ENCODE data around the gene C19orf53. TPM values are rescaled to one million over a fixed set of nuclear protein-coding genes. Genes with fewer than 3 reads are reported as not detected.
"Not testable (repeated sequence)": the region's sequence is repeated elsewhere in the genome, so short reads cannot be mapped to it uniquely, and the experiment has no call there.

The C19orf53 gene
- total RNA-seq, 2 donors from 2014 or later, result 54.8 to 63.4 TPM

DNA sequence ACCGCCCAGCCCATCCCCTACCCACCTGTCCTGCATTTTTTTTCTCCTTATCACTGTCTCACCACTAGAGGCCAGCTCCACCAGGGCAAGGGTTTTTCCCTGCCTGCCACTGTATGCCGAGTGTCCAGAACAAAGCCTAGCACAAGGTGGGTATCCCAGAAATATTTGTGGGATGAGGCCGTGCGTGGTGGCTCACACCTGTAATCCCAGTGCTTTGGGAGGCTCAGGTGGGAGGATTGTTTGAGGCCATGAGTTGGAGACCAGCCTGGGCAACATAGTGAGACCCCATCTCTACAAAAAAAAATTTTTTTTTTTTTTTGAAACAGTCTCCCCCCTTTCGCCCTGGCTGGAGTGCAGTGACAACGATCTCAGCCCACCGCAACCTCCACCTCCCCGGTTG, 12.8 kb upstream of the C19orf53 start:
- DNase-seq (ENCODE audit: low spot score), result no peak
- intact Hi-C loops (cut with DNase I), result no loop called here

DNA sequence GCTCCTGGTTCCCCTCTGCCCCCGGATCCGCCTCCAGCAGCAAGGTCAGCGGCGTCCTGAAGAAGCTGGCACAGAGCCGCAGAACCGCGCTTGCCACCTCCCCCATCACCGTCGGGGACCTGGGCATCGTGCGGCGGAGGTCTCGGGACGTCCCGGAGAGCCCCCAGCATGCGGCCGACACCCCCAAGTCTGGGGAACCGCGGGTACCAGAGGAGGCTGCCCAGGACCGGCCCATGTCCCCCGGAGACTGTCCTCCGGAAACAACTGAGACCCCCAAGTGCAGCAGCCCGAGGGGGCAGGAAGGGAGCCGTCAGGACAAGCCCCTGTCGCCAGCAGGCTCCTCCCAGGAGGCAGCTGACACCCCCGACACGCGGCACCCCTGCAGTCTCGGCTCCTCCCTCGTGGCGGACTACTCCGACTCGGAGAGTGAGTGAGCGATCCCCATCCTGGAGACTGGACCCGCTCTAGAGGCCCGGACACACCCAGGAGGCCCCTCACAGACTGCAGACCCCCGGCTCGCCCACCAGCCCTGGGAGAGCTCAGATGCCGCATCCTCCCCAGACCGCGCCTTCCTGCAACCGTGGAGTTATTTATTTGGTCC, 11.5 kb upstream of the C19orf53 start:
- intact Hi-C loops (cut with DNase I), result no loop called here
- DNase-seq (ENCODE audit: low spot score), result no peak

DNA sequence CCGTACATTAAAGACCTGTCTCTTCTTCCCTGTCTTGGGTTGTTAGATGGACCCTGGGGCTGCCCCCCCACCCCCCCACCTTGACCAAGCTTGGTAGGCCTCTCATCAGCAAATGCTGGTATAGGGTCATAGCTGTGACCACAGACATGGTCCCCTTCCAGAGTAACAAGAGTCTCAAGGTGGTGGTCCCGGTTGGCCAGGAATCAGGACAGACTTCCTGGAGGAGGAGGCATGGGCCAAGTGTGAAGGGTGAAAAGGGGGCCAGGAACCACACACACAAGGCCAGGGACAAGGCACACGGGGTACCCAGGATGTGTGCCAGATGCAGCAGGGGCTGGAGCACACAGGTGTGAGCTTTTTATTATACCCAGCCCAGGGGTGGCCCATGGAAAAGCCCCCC, 11.0 kb upstream of the C19orf53 start:
- intact Hi-C loops (cut with DNase I), result no loop called here

DNA sequence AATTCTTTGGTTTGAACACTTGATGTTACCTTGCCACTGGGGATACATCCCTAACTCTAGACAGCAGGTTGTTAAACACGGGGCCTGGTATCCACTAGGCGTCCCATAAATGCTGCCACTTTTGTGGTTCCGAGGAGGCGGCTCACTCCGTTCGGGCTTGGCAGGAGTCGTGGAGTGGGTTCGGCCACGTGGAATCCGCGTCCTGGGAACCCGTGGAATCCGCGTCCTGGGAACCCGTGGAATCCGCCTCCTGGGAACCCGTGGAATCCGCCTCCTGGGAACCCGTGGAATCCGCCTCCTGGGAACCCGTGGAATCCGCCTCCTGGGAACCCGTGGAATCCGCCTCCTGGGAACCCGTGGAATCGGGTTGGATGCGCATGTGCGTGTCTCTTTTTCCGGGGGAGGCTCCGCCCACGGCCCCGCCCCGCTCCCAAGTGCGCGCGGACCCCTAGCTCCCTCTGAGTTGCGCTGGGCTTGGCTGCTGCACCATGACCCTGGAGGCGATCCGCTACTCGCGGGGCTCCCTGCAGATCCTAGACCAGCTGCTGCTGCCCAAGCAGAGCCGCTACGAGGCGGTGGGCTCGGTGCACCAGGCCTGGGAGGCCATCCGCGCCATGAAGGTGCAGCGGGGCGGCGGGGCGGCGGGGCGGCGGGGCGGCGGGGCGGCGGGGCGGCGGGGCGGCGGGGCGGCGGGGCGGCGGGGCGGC, 10.0 kb upstream of the C19orf53 start, which contains the start of gene MRI1:
MRI1 (plus strand) TSS at position 422 of the 707 bp plus-strand sequence; CDS start at position 489, 67 bp downstream.
- DNase-seq (ENCODE audit: low spot score), result peak; percentile 93
- intact Hi-C loops (cut with DNase I), result no loop called here

More for the DNA sequence above, 11.0 kb upstream of the C19orf53 start:
- DNase-seq (ENCODE audit: low spot score), result no peak

DNA sequence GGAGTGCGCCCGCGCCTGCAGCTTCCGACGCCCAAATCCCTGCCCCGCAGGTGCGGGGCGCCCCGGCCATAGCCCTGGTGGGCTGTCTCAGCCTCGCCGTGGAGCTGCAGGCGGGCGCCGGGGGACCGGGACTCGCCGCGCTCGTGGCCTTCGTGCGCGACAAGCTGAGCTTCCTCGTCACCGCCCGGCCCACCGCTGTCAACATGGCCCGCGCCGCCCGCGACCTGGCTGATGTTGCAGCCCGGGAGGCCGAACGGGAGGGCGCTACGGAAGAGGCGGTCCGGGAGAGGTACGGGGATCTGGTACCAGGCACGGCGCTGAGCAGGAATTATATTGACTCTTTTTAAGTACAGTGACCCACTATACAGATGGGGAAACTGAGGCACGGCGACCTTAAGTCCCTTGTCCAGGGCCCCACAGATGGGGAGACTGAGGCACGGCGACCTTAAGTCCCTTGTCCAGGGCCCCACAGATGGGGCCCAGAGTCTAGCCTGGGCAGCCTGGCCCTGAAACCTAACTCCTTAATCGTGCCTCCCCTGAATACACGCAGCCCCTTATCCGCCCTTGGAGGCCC, 9.3 kb upstream of the C19orf53 start:
- DNase-seq (ENCODE audit: low spot score), result no peak
- intact Hi-C loops (cut with DNase I), result no loop called here

DNA sequence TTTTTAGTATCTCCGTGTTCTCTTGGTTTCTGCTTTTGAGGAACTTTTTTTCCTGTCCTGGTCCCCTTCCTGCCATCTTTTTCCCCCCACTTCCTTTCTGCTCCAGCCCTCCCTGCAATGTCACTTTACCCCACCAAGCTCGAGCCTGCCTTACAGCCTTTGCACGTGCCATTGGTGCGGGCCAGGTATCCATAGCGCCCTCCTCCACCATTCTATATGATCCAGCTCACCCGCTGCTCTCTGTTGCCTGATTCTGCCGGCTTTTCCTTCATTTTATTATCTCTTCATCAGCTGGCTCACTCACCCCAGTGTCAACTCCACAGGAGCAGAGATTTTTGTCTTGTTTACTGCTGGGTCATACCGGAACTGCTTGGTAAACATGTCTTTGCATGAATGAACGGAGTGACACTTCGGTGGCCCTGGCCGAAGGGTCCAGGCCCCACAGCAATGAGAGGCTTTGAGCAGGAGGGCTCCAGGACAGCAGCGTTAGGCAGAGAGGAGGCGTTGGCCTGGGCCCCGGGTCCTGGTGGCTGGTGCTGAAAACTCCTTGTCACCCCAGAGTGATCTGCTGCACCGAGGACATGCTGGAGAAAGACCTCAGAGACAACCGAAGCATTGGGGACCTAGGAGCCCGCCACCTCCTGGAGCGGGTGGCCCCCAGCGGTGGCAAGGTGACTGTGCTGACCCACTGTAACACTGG, 8.7 kb upstream of the C19orf53 start:
- intact Hi-C loops (cut with DNase I), result no loop called here
- no peak for DNase-seq (ENCODE audit: low spot score)

DNA sequence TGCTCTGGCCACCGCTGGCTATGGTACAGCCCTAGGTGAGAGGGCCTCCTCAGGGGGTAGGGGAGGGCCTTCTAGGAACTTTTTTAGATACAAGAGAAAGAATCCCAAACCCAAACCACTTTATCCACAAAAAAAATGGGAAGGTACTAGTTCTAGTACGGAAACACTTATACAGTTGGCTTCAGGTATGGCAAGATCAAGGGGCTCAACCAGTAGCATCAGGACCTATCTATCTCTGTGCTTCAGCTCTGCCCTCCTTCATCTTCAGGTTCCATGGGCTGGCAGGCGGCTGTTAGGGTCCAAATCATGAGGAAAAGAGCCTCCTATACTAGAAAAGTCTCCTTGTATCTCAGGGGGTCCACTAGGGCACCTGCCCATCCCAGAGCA, 8.2 kb upstream of the C19orf53 start:
- no peak for DNase-seq (ENCODE audit: low spot score)
- intact Hi-C loops (cut with DNase I), result no loop called here

DNA sequence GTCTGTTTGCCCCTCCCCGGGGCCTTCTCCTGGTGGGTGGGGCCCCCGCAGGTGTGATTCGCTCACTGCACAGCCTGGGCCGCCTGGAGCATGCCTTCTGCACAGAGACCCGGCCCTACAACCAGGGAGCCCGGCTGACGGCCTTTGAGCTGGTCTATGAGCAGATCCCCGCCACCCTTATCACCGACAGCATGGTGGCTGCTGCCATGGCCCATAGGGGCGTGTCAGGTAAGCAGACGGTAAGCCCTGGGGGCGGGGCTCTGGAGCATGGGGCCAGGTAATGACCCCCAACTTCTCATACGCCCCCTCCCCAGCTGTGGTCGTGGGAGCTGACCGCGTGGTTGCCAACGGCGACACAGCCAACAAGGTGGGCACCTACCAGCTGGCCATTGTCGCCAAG, 5.7 kb upstream of the C19orf53 start:
- DNase-seq (ENCODE audit: low spot score), result no peak
- intact Hi-C loops (cut with DNase I), result no loop called here

DNA sequence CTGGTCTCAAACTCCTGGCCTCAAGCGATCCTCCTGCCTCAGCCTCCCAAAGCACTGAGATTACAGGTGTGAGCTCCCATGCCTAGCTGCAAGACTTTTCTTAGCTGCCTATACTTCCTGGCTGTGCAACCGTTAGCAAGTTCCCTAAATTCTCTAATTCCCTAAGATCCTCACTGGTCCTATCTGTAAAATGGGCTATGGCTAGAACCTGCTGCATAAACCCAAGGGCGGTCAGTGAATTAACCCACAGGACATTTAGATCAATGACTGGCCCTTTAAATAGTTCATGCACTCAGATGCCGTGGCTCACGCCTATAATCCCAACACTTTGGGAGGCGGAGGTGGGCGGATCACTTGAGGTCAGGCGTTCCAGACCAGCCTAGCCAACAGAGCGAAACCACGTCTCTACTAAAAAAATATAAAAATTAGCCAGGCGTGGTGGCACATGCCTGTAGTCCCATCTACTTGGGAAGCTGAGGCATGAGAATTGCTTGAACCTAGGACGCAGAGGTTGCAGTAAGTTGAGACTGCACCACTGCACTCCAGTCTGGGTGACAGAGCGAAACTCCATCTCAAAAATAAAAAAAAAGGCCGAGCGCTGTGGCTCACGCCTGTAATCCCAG, 4.1 kb upstream of the C19orf53 start:
- DNase-seq (ENCODE audit: low spot score), result no peak
- intact Hi-C loops (cut with DNase I), result loop anchor here in 1 of 2 donors (10.0 kb wide), 1 partner anchor 315 kb away; the partner anchor contains the start of gene C19orf67

DNA sequence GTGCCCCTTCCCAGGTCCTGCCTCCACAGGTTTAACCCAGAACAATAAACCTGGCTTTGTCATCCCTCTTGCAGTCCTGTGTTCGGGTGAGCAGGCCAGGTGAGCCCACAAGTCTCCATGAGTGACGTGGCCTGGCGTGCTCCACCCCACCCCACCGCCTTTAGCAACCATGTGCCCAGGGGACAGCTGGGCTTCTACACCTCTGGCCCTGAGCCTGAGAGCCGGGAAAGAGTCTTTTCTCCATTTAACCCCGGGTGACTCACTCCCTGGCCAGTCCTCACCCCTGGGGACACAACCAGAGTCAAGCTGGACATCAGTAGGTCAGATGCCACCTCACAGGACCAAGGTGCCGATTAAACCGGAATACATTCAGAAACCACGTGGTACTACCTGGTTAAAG, 4.1 kb downstream of the C19orf53 start:
- intact Hi-C loops (cut with DNase I), result loop anchor here in 1 of 2 donors (10.0 kb wide), 1 partner anchor 306 kb away; the partner anchor contains the start of gene C19orf67
- DNase-seq (ENCODE audit: low spot score), result no peak

DNA sequence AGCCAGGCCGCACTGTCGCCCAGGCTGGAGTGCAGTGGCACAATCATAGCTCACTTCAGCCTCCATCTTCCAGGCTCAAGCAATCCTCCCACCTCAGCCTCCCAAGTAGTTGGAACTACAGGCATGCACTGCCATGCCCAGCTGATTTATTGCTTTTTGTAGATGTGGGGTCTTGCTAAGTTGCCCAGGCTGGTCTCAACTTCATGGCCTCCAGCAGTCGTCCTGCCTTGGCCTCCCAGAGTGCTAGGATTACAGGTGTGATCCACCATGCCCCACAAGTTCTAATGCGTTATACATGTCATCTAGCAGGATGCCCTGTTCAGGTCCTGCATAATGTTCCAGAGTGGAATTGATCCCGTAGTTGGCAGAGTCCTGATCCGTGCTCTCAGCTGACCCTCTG, 4.6 kb downstream of the C19orf53 start:
- intact Hi-C loops (cut with DNase I), result loop anchor here in 1 of 2 donors (10.0 kb wide), 1 partner anchor 306 kb away; the partner anchor contains the start of gene C19orf67
- no peak for DNase-seq (ENCODE audit: low spot score)

DNA sequence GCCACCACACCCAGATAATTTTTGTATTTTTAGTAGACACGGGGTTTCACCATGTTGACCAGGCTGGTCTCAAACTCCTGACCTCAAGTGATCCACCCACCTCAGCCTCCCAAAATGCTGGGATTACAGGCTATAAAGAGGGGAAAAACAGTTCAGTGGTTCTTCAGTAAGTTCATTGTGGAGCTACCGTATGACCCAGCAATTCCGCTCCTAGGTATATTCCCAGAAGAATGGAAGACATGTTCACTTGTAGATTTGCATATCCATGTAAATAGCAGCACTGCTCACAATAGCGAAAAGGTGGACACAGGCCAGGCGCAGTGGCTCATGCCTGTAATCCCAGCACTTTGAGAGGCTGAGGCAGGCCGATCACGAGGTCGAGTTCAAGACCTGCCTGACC, 5.5 kb downstream of the C19orf53 start:
- intact Hi-C loops (cut with DNase I), result loop anchor here (5.0 to 10.0 kb wide), 3 partner anchors 83 to 1715 kb away; partner anchors contain the start of genes C19orf67 (in 1 of the 2) and ZNF844 (in 1 of the 2)

DNA sequence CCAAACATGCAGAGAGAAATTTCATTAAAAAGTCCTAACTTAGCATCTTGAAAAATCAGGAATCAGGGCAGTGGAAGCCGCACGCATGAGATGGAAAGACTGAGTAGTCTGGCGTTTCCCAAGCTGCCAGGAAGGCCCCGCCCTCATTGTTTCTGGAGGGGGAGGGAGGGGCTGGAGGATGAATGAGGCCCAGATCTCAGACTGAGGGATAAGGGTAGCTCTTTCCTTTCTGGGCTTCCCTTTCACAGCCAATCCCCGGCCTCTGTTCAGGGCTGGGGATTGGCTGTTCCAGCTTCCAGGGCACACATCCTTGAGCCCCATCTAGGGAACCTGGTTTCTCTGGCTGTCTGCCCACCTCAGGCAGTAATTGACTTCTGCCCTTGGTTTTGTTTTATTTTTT, 7.3 kb downstream of the C19orf53 start:
- peak; percentile 93 for DNase-seq (ENCODE audit: low spot score)
- intact Hi-C loops (cut with DNase I), result loop anchor here (5.0 to 10.0 kb wide), 2 partner anchors 81 to 1717 kb away; partner anchors contain the start of gene ZNF844 (in 1 of the 2)

More for the DNA sequence above, 5.5 kb downstream of the C19orf53 start:
- DNase-seq (ENCODE audit: low spot score), result not testable (repeated sequence)

DNA sequence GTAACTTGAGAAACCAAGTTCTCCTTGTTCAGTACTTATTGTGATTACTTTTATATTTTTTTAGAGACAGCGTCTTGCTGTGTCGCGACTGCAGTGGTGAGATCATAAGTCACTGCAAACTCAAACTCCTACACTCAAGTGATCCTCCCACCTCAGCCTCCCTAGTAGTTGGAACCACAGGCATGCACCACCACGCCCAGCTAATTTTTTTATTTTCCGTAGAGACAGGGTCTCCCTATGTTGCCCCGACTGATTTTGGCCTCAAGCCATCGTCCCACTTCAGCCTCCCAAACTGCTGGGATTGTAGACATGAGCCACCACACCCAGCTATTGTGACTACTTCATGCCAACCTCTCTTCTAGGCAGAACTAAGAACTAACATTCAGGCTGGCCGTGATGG, 8.3 kb downstream of the C19orf53 start:
- DNase-seq (ENCODE audit: low spot score), result no peak
- intact Hi-C loops (cut with DNase I), result loop anchor here (5.0 to 10.0 kb wide), 2 partner anchors 80 to 1718 kb away; partner anchors contain the start of gene ZNF844 (in 1 of the 2)

DNA sequence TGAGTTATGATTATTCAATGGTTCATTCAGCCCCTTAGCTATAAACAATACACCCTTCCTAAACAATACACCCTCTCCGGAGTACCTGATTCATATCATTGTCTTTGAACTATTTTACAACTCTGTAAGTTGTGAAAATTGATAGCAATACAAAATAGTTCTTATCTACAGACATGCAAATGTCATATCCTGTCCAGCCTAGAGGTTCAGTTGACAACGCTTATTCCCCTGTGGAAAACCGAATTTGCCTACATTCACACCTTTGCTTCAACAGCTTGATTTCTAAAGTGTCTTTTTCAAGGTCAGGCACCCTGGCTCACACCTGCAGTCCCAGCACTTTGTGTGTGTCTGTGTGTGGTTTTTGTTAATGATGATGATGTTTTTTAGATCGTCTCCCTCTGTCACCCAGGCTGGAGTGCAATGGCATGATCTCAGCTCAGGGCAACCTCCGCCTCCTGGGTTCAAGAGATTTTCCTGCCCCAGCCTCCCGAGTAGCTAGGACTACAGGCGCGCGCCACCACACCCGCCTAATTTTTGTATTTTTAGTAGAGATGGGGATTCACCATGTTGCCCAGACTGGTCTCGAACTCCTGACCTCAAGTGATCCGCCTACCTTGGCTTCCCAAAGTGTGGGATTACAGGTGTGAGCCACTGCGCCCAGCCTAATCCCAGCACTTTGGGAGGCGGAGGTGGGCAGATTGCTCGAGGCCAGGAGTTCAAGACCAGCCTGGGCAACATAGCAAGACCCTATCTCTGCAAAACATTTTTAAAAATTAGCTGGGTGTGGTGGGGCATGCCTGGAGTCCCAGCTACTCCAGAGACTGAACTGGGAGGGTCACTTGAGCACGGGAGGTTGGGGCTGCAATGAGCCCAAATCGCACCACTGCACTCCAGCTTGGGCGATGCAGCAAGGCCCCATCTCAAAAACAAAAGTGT, 9.6 kb downstream of the C19orf53 start:
- intact Hi-C loops (cut with DNase I), result loop anchor here (5.0 to 10.0 kb wide), 2 partner anchors 78 to 1719 kb away; partner anchors contain the start of gene ZNF844 (in 1 of the 2)
- DNase-seq (ENCODE audit: low spot score), result no peak

DNA sequence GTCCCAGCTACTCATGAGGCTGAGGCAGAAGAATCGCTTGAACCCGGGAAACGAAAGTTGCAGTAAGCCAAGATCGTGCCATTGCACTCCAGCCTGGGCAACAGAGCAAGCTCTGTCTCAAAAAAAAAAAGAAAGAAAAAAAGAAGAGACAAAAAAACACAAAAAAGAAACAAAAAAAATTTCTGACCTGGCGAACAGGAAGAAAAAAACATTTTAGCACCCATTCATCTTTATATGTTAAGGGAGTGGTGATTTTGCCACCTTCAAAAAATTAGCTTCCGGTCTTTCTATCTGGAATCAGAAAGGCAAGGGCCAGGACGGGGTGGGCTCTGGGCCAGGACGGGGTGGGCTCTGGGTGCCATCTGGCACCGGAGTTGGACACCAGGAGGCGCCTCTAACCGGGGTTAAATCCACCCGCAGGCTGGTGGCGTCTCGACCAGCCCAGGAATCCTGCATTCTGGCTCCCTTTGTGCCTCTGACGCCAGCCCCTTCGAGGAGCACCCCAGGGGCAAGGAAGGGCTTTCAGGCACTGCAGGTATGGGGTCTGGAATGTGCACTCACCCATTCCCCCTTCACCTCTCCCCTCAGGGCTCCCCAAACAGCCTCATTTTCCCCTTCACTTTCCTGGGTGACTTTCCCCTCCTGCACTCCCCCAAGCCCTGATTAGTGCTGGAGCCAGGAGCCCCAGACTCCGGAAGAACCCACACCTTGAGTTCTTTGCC, 10.6 kb downstream of the C19orf53 start:
- peak; percentile 91 for DNase-seq (ENCODE audit: low spot score)
- intact Hi-C loops (cut with DNase I), result loop anchor here (5.0 to 10.0 kb wide), 2 partner anchors 77 to 1720 kb away; partner anchors contain the start of gene ZNF844 (in 1 of the 2)

DNA sequence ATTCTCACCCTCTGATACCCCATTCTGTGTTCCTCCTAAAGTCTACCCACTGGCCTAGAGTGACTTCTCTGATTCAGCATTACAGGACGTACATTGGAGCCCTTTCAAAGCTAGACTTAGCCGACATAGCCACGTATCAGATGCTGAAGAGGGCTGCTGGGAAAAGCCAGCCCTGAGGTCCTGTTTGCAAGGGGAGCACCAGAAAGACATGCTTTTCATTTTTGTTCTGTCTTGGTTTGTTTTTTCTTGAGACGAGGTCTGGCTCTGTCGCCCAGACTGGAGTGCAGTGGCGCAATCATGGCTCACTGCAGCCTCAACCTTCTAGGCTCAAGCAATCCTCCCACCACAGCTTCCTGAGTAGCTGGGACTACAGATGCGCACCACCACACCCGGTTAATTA, 14.7 kb downstream of the C19orf53 start:
- intact Hi-C loops (cut with DNase I), result loop anchor here in 1 of 2 donors (10.0 kb wide), 1 partner anchor 1724 kb away; the partner anchor contains the start of gene ZNF844
- DNase-seq (ENCODE audit: low spot score), result no peak
